AG04450 (cell line): Measurements from ENCODE around the gene SELENOK. TPM values are rescaled to one million over a fixed set of nuclear protein-coding genes. Genes with fewer than 3 reads are reported as not detected.
"Not testable (repeated sequence)": the region's sequence is repeated elsewhere in the genome, so short reads cannot be mapped to it uniquely, and the experiment has no call there.

ENCODE experiments used
- CTCF ChIA-PET: fragments of 300-600, 350-600 bp; formaldehyde crosslinking; extraction: SDS; loops from one replicate; lab custom pipeline; 2022; ENCODE audit warnings: antibody characterized with exemption, inconsistent platforms; lab: Charles Lee
- POLR2A ChIA-PET: fragments of 350-600 bp; formaldehyde crosslinking; extraction: SDS; loops from one replicate; lab custom pipeline; 2021; ENCODE audit warnings: antibody characterized with exemption, inconsistent platforms; lab: Yijun Ruan, JAX
- DNase-seq: peaks from one replicate; pipeline ENCODE4 v3.0.0-alpha.2; 2011; ENCODE audit warnings: low read depth, low spot score
- H3K27ac ChIP-seq: one replicate; pipeline ENCODE4 v1.5.1; 2012; ENCODE audit warnings: low read depth, low read length, control low read depth
- H3K27me3 ChIP-seq: one replicate; pipeline ENCODE4 v1.6.0; 2012; ENCODE audit warnings: low read length; ENCODE audit not compliant: control insufficient read depth, insufficient read depth
- H3K4me3 ChIP-seq: 2 replicates; pipeline ENCODE4 v1.5.1; 2011; ENCODE audit warnings: mild to moderate bottlenecking, low read depth, low read length, control low read depth
- H3K9me3 ChIP-seq: 2 replicates; pipeline ENCODE4 v1.5.1; 2012; ENCODE audit warnings: low read length; ENCODE audit not compliant: control insufficient read depth, insufficient read depth
- polyA plus RNA-seq: library from polyadenylated mRNA; depleted of rRNA; stranded (reverse); fragments of >200 nt; gene quantifications from 2 replicates; pipeline ENCODE4 v1.2.3, GENCODE V29; 2011
- TF ChIP-seq, protein P1 (sequence below): IDR thresholded peaks from 2 replicates; pipeline ENCODE4 v1.5.1; 2011; ENCODE audit warnings: low read depth, low read length, control low read depth, inconsistent platforms

Gene SELENOK
- polyA plus RNA-seq, 1 experiment = 58.5 TPM

DNA sequence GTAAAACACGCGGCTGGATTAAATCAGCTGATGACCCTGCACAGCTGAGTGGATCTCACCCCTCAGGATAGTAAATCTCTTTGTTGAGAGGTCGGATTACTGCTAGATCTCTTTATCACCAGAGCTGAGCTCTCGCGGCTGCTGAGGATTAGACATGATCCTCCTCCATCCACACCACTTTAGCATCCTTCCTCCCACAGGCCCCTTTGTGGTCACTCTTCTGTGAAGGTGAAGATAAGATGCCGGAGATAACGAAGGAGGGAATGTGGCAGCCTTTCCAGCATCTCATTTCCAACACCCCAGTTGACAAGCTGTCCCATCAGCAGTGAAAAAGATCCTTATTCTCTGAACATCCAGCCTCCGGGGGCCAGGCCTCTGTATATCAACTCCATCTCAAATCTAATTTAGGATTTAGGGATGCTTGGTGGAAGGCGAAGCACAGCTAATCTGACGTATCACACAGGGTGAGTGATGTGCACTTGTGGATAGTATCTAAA, 47.5 kb upstream of the SELENOK start:
- CTCF ChIA-PET = interaction anchor here (0.5 to 2.3 kb wide), 33 partner anchors 8 to 1818 kb away, joined by 3 to 14 read pairs (median 4); partner anchors contain the start of genes ACTR8 and SELENOK
- Histone ChIP-seq H3K9me3 (no peaks in the 10 kb centered on the region), H3K4me3 (no peak overlapping the region), H3K27me3 (no peaks in the 10 kb centered on the region), H3K27ac (no peak overlapping the region)
- TF ChIP-seq, protein P1, sequence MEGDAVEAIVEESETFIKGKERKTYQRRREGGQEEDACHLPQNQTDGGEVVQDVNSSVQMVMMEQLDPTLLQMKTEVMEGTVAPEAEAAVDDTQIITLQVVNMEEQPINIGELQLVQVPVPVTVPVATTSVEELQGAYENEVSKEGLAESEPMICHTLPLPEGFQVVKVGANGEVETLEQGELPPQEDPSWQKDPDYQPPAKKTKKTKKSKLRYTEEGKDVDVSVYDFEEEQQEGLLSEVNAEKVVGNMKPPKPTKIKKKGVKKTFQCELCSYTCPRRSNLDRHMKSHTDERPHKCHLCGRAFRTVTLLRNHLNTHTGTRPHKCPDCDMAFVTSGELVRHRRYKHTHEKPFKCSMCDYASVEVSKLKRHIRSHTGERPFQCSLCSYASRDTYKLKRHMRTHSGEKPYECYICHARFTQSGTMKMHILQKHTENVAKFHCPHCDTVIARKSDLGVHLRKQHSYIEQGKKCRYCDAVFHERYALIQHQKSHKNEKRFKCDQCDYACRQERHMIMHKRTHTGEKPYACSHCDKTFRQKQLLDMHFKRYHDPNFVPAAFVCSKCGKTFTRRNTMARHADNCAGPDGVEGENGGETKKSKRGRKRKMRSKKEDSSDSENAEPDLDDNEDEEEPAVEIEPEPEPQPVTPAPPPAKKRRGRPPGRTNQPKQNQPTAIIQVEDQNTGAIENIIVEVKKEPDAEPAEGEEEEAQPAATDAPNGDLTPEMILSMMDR = no peak
- POLR2A ChIA-PET = no interaction called here
- DNase-seq = no peak

DNA sequence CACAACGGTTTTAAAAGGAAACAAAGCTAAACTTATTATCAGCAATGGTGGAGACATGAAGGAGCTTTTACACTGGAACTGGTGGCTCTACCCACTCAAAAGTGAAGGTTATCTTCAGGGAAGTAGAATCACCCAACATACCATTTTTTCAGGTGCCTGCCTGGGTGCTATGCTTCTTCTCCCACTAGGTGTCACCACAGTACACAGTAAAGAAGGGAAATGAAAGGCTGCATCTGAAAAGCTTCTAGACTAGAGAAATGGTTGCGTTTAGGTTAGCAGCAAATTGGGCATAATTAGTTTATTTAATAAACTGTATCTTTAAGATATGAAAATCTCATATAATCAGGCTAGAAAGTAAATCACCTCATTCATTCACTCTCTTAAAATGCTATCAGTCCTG, 47.0 kb upstream of the SELENOK start:
- DNase-seq = no peak
- Histone ChIP-seq H3K9me3 (no peaks in the 10 kb centered on the region), H3K27me3 (no peaks in the 10 kb centered on the region), H3K27ac (no peak overlapping the region), H3K4me3 (no peak overlapping the region)
- ChIA-PET CTCF (interaction anchor here (0.5 to 2.3 kb wide), 38 partner anchors 9 to 1836 kb away, joined by 3 to 14 read pairs (median 4); partner anchors contain the start of genes ACTR8 and SELENOK), POLR2A (no interaction called here)
- TF ChIP-seq, protein P1 = peak; percentile 87

DNA sequence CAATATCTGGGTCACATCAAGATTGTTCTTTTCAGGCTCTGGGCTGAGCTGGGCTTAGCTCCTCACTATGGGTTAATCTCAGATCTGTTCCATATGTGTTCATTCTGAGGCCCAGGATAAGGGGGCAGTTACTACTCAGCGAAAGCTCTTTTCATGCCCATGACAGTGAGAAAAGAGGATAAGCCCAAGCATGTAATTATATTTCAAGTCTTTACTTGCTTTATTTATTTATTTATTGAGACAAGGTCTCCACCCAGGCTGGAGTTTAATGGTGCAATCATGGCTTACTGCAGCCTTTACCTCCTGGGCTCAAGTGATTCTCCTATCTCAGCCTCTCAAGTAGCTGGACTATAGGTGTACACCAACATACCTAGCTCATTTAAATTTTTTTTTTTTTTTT, 44.7 kb upstream of the SELENOK start:
- TF ChIP-seq, protein P1 = no peak
- DNase-seq = no peak
- ChIA-PET CTCF (interaction anchor here (0.5 to 0.6 kb wide), 5 partner anchors 8 to 928 kb away, joined by 3 to 6 read pairs (median 5); no protein-coding TSS in a partner anchor), POLR2A (no interaction called here)
- no peak overlapping the region for H3K4me3 ChIP-seq
- no peaks in the 10 kb centered on the region for H3K27me3 ChIP-seq
- no peaks in the 10 kb centered on the region for H3K9me3 ChIP-seq
- no peak overlapping the region for H3K27ac ChIP-seq

DNA sequence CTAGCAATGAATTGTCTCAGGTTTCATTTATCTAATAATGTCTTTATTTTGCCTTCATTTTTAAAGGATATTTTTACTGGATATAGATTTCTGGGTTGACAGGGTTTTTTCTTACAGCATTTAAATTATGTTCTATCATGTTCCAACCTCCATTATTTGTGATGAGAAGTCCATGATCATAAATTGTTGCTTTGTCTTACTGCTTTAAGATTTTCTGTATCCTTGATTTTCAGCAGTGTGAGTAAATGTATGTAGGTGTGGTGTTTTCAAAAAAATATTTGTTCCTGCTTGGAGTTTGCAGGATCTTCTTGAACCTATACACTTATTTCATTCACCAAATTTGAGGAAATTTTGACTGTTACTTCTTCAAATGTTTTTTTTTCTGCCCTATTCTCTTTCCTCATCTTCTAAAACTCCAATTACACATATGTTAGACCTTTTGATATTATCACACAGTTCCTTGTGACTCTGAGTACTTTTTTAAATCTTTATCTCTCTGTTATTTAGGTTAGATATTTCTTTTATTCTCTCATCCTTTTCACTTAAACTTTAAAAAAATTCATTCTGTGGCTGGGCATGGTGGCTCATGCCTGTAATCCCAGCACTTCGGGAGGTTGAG, 43.7 kb upstream of the SELENOK start:
- H3K27me3 ChIP-seq = no peaks in the 10 kb centered on the region
- TF ChIP-seq, protein P1 = no peak
- H3K4me3 ChIP-seq = no peak overlapping the region
- no peak for DNase-seq
- POLR2A ChIA-PET = no interaction called here
- H3K27ac ChIP-seq = no peak overlapping the region
- CTCF ChIA-PET = no interaction called here
- no peaks in the 10 kb centered on the region for H3K9me3 ChIP-seq

DNA sequence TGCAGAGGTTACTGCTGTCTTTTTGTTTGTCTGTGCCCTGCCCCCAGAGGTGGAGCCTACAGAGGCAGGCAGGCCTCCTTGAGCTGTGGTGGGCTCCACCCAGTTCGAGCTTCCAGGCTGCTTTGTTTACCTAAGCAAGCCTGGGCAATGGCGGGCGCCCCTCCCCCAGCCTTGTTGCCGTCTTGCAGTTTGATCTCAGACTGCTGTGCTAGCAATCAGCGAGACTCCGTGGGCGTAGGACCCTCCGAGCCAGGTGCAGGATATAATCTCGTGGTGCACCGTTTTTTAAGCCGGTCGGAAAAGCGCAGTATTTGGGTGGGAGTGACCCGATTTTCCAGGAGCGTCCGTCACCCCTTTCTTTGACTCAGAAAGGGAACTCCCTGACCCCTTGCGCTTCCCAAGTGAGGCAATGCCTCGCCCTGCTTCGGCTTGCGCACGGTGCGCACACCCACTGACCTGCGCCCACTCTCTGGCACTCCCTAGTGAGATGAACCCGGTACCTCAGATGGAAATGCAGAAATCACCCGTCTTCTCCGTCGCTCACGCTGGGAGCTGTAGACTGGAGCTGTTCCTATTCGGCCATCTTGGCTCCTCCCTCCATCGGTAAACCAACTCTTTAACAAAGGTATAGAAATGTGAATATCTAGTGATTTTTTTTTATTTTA, 35.7 kb upstream of the SELENOK start:
- POLR2A ChIA-PET, H3K9me3 ChIP-seq, H3K27me3 ChIP-seq, H3K27ac ChIP-seq, DNase-seq, H3K4me3 ChIP-seq: not testable (repeated sequence)
- CTCF ChIA-PET = interaction anchor here (1.3 kb wide), 1 partner anchor 12 kb away, joined by 6 read pairs; no protein-coding TSS in a partner anchor
